HG03571 (cell line): ENCODE results near the gene GIT1.

Experiments
- ATAC-seq: cut with Tn5 transposase; IDR thresholded peaks from one replicate; pipeline ENCODE4 v1.9.1; 2021; ENCODE audit not compliant: unreplicated experiment

Gene GIT1

GRCh38 chr17:29616300-29617048, 27.0 kb upstream of the GIT1 start:
- no peak for ATAC-seq

GRCh38 chr17:29615492-29616299, 26.2 kb upstream of the GIT1 start:
- ATAC-seq = peak; percentile 37

GRCh38 chr17:29615048-29615385, 25.6 kb upstream of the GIT1 start:
- ATAC-seq = no peak

- no peak for ATAC-seq
Observed at GRCh38 chr17:29614349-29615047, 25.1 kb upstream of the GIT1 start.

- ATAC-seq = no peak
Observed at GRCh38 chr17:29613856-29614255, 24.4 kb upstream of the GIT1 start.

GRCh38 chr17:29613352-29613837, 23.9 kb upstream of the GIT1 start:
- ATAC-seq = peak; percentile 33

GRCh38 chr17:29612404-29613280, 23.2 kb upstream of the GIT1 start:
- ATAC-seq = no peak

- no peak for ATAC-seq
Observed at GRCh38 chr17:29612094-29612403, 22.6 kb upstream of the GIT1 start.

GRCh38 chr17:29611351-29612093, 22.1 kb upstream of the GIT1 start:
- no peak for ATAC-seq

GRCh38 chr17:29610395-29610794, 20.9 kb upstream of the GIT1 start:
- ATAC-seq = no peak

- no peak for ATAC-seq
Observed at GRCh38 chr17:29608986-29609385, 19.5 kb upstream of the GIT1 start.

GRCh38 chr17:29607557-29608195, 18.2 kb upstream of the GIT1 start:
- no peak for ATAC-seq

- no peak for ATAC-seq
Observed at GRCh38 chr17:29603109-29603674, 13.7 kb upstream of the GIT1 start.

- ATAC-seq = no peak
Observed at GRCh38 chr17:29597361-29598172, 8.1 kb upstream of the GIT1 start.

- ATAC-seq = no peak
Observed at GRCh38 chr17:29596811-29597210, 7.4 kb upstream of the GIT1 start.

- ATAC-seq = no peak
Observed at GRCh38 chr17:29595943-29596774, 6.7 kb upstream of the GIT1 start.

- no peak for ATAC-seq
Observed at GRCh38 chr17:29595107-29595942, 5.9 kb upstream of the GIT1 start.
